ENCODE results near the gene EXOSC7. TPM values are rescaled to one million over a fixed set of nuclear protein-coding genes. Genes with fewer than 3 reads are reported as not detected.

EXOSC7 gene
- total and polyA plus RNA-seq, 10 of the 15 experiments (the other 5 are each of a cell fraction or from before 2014, with no cell fraction given), result 58.0 to 193 (median 82.9) TPM

- no peak overlapping the region for H3K27ac ChIP-seq (ENCODE audit: control insufficient read depth, insufficient read depth)
- intact Hi-C loops (cut with micrococcal nuclease; ENCODE audit: unreplicated experiment) (no loop called here), in situ Hi-C loops (cut with MboI) (no loop called here)
- H3K27me3 ChIP-seq (replicated peaks in 1 of 2; ENCODE audit: control insufficient read depth in 2 of 2, insufficient read depth in 2 of 2, low read length in 1 of 2), result no peaks in the 10 kb centered on the region
- H3K79me2 ChIP-seq (ENCODE audit: control insufficient read depth, insufficient read depth, low read length), result no peaks in the 10 kb centered on the region
- H3K36me3 ChIP-seq (ENCODE audit: control insufficient read depth in 2 of 2, insufficient read depth in 2 of 2, low read length in 1 of 2), result peaks cover 23 to 50% of the 10 kb centered on the region in 2 experiments
- no peaks in the 10 kb centered on the region for H3K4me1 ChIP-seq (ENCODE audit: control insufficient read depth, insufficient read depth, low read length)
- WGBS (ENCODE audit: insufficient coverage, insufficient replicate concordance, low lambda C conversion rate, missing lambda C conversion rate), result 95% methylated on average over 3 of the region's 3 CpGs
- DNase-seq (ENCODE audit: low read depth, low spot score), result no peak
- H3K9ac ChIP-seq (ENCODE audit: control insufficient read depth, insufficient read depth, low read length), result no peak overlapping the region
- RAD21 ChIA-PET (ENCODE audit: unreplicated experiment), result no interaction called here
- BruUV-seq (replicated peaks), result no TSS peak
- FAIRE-seq, result no peak
- no peak overlapping the region for H2AFZ ChIP-seq (ENCODE audit: control insufficient read depth, low read depth, low read length)
- CTCF ChIA-PET, result interaction anchor here (0.6 to 1.4 kb wide), 8 partner anchors 9 to 993 kb away, joined by 3 to 6 read pairs (median 3); no protein-coding TSS in a partner anchor
- POLR2A ChIA-PET, result no interaction called here
- H3K4me2 ChIP-seq (ENCODE audit: control insufficient read depth, insufficient read depth), result no peak overlapping the region
- H4K20me1 ChIP-seq (ENCODE audit: control insufficient read depth, insufficient read depth), result no peaks in the 10 kb centered on the region
- no peak overlapping the region for H3K4me3 ChIP-seq
- TF ChIP-seq SMAD5 (IDR thresholded peaks at IDR 0.05; ENCODE audit: low read depth) (no peak), SMARCA5 (IDR thresholded peaks at IDR 0.05) (no peak), SREBF1 (IDR thresholded peaks at IDR 0.05; ENCODE audit: low read length) (no peak), BCLAF1 (IDR thresholded peaks at IDR 0.05) (no peak), PML (IDR thresholded peaks at IDR 0.05; ENCODE audit: low read length) (no peak), TCF3 (IDR thresholded peaks at IDR 0.05; ENCODE audit: borderline replicate concordance, insufficient read depth, low read depth, low read length) (no peak), MYC (IDR thresholded peaks at IDR 0.05; ENCODE audit: insufficient read depth, insufficient read length, insufficient replicate concordance, low read length, severe bottlenecking) (no peak), STAT1 (conservative IDR thresholded peaks at IDR 0.05) (no peak), KLF5 (IDR thresholded peaks at IDR 0.05; ENCODE audit: partially characterized antibody) (no peak), ZNF622 (IDR thresholded peaks at IDR 0.05) (no peak)
- TF ChIP-seq, protein P1, sequence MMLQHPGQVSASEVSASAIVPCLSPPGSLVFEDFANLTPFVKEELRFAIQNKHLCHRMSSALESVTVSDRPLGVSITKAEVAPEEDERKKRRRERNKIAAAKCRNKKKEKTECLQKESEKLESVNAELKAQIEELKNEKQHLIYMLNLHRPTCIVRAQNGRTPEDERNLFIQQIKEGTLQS (IDR thresholded peaks at IDR 0.05; ENCODE audit: borderline replicate concordance, extremely low read depth, low read depth, low read length), result no peak
- TF ChIP-seq, protein P2, sequence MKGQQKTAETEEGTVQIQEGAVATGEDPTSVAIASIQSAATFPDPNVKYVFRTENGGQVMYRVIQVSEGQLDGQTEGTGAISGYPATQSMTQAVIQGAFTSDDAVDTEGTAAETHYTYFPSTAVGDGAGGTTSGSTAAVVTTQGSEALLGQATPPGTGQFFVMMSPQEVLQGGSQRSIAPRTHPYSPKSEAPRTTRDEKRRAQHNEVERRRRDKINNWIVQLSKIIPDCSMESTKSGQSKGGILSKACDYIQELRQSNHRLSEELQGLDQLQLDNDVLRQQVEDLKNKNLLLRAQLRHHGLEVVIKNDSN (IDR thresholded peaks at IDR 0.05; ENCODE audit: borderline replicate concordance, extremely low read length, insufficient read depth, low read depth, low read length), result no peak
- no peaks in the 10 kb centered on the region for H3K9me3 ChIP-seq (replicated peaks; ENCODE audit: control insufficient read depth, insufficient read depth, low read length)
- SMC1A ChIA-PET (ENCODE audit: uncharacterized antibody, unreplicated experiment), result interaction anchor here (0.7 to 1.4 kb wide), 4 partner anchors 10 to 61 kb away, joined by 3 to 5 read pairs (median 4); no protein-coding TSS in a partner anchor
- no peak for ATAC-seq
These were observed 25.7 kb downstream of the EXOSC7 start for GRCh38 chr3:45001738-45002137.

All from GM12878 (cell line).